ENCODE data around the gene TAP2. TPM values are rescaled to one million over a fixed set of nuclear protein-coding genes. Genes with fewer than 3 reads are reported as not detected.
A peak's percentile ranks its signal among the peaks of the same experiment; 100 is the strongest.

The TAP2 gene
- total RNA-seq, 3 donors from 2014 or later, result 7.7 to 18.0 (median 9.5) TPM

GRCh38 chr6:32816746-32817204 is 21.8 kb downstream of the TAP2 start, which contains the start of gene HLA-DOB:
Gene HLA-DOB, minus strand, starts transcription at chr6:32817002. Its CDS starts 51 bp downstream, at chr6:32816951.
- Histone ChIP-seq H3K36me3 (no peaks in the 10 kb centered on the region), H3K27ac (peak within 1 kb of the TSS; percentile 82 to 86), H3K27me3 (no peaks in the 10 kb centered on the region), H3K9me3 (no peaks in the 10 kb centered on the region), H3K4me1 (peaks cover 0 to 8% of the 10 kb centered on the region in 2 donors), H3K4me3 (peak within 1 kb of the TSS in 2 of 3 donors; percentile 16 to 33)
- DNase-seq (ENCODE audit: low spot score in 2 of 2), result peak in 1 of 2 donors; percentile 67
- intact Hi-C loops (cut with DNase I; ENCODE audit: low total_unique reads), result no loop called here
- TF ChIP-seq POLR2A (IDR thresholded peaks at IDR 0.05), result no peak
- peak in 1 of 3 donors; percentile 21 for TF ChIP-seq POLR2AphosphoS5 (IDR thresholded peaks at IDR 0.05)

- TF ChIP-seq POLR2A (IDR thresholded peaks at IDR 0.05), result no peak
- TF ChIP-seq, protein P1, sequence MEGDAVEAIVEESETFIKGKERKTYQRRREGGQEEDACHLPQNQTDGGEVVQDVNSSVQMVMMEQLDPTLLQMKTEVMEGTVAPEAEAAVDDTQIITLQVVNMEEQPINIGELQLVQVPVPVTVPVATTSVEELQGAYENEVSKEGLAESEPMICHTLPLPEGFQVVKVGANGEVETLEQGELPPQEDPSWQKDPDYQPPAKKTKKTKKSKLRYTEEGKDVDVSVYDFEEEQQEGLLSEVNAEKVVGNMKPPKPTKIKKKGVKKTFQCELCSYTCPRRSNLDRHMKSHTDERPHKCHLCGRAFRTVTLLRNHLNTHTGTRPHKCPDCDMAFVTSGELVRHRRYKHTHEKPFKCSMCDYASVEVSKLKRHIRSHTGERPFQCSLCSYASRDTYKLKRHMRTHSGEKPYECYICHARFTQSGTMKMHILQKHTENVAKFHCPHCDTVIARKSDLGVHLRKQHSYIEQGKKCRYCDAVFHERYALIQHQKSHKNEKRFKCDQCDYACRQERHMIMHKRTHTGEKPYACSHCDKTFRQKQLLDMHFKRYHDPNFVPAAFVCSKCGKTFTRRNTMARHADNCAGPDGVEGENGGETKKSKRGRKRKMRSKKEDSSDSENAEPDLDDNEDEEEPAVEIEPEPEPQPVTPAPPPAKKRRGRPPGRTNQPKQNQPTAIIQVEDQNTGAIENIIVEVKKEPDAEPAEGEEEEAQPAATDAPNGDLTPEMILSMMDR (IDR thresholded peaks at IDR 0.05), result no peak
- TF ChIP-seq POLR2AphosphoS5 (IDR thresholded peaks at IDR 0.05), result no peak
- no peak overlapping the region for H3K4me3 ChIP-seq
- no peaks in the 10 kb centered on the region for H3K27me3 ChIP-seq
- H3K36me3 ChIP-seq, result no peaks in the 10 kb centered on the region
- peaks cover 0 to 8% of the 10 kb centered on the region in 2 donors for H3K4me1 ChIP-seq
- intact Hi-C loops (cut with DNase I; ENCODE audit: low total_unique reads), result no loop called here
- H3K27ac ChIP-seq, result peak overlapping the region; percentile 82 to 86
- no peaks in the 10 kb centered on the region for H3K9me3 ChIP-seq
- DNase-seq (ENCODE audit: low spot score in 2 of 2), result no peak
Measured at GRCh38 chr6:32815996-32816395, 22.5 kb downstream of the TAP2 start.

GRCh38 chr6:32815115-32815514 is 23.4 kb downstream of the TAP2 start:
- TF ChIP-seq, protein P1 (IDR thresholded peaks at IDR 0.05), result no peak
- TF ChIP-seq POLR2AphosphoS5 (IDR thresholded peaks at IDR 0.05), result no peak
- intact Hi-C loops (cut with DNase I; ENCODE audit: low total_unique reads), result no loop called here
- H3K4me1 ChIP-seq, result peaks cover 0 to 8% of the 10 kb centered on the region in 2 donors
- peak overlapping the region in 1 of 3 donors; percentile 7 for H3K4me3 ChIP-seq
- H3K27ac ChIP-seq, result peak overlapping the region; percentile 82 to 86
- no peak for DNase-seq (ENCODE audit: low spot score in 2 of 2)
- no peaks in the 10 kb centered on the region for H3K9me3 ChIP-seq
- no peaks in the 10 kb centered on the region for H3K36me3 ChIP-seq
- H3K27me3 ChIP-seq, result no peaks in the 10 kb centered on the region

- Histone ChIP-seq H3K27ac (no peak overlapping the region), H3K4me3 (no peak overlapping the region), H3K4me1 (peaks cover 0 to 2% of the 10 kb centered on the region in 2 donors), H3K36me3 (no peaks in the 10 kb centered on the region), H3K9me3 (no peaks in the 10 kb centered on the region), H3K27me3 (no peaks in the 10 kb centered on the region)
- intact Hi-C loops (cut with DNase I; ENCODE audit: low total_unique reads), result no loop called here
- TF ChIP-seq, protein P1 (IDR thresholded peaks at IDR 0.05), result no peak
- no peak for DNase-seq (ENCODE audit: low spot score in 2 of 2)
Measured at GRCh38 chr6:32814145-32814544, 24.4 kb downstream of the TAP2 start.

DNA sequence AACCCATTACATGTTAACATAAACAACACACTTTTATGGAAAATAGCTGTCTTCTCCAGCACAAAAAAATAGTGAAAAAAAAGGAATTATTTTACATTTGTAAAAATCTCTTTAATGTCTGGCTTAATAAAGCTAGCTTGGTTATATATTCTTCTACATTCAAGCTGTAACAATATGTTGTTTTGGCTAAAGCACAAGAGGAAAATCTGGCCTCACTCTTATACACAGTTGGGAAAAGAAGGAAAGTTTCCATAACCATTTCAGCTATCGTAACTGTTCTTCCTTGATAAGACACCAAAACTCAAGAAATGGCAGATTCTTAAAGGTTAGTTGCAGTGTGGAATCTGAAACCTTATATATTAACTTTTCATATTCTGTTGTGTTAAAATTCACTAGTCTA is 29.4 kb downstream of the TAP2 start:
- H3K27ac ChIP-seq, result no peak overlapping the region
- no peaks in the 10 kb centered on the region for H3K27me3 ChIP-seq
- H3K4me1 ChIP-seq, result no peaks in the 10 kb centered on the region
- intact Hi-C loops (cut with DNase I; ENCODE audit: low total_unique reads), result no loop called here
- DNase-seq (ENCODE audit: low spot score in 2 of 2), result no peak
- H3K9me3 ChIP-seq, result no peaks in the 10 kb centered on the region
- H3K36me3 ChIP-seq, result no peaks in the 10 kb centered on the region
- H3K4me3 ChIP-seq, result no peak overlapping the region
- TF ChIP-seq, protein P1 (IDR thresholded peaks at IDR 0.05), result no peak
- TF ChIP-seq POLR2A (IDR thresholded peaks at IDR 0.05), result no peak
- no peak for TF ChIP-seq POLR2AphosphoS5 (IDR thresholded peaks at IDR 0.05)

Data from breast epithelium (tissue), 4 donors.